Measurements from ENCODE around the gene LANCL3. TPM values are rescaled to one million over a fixed set of nuclear protein-coding genes. Genes with fewer than 3 reads are reported as not detected.

The LANCL3 gene
- total RNA-seq, 1 donor from 2014 or later, result 0.02 TPM

DNA sequence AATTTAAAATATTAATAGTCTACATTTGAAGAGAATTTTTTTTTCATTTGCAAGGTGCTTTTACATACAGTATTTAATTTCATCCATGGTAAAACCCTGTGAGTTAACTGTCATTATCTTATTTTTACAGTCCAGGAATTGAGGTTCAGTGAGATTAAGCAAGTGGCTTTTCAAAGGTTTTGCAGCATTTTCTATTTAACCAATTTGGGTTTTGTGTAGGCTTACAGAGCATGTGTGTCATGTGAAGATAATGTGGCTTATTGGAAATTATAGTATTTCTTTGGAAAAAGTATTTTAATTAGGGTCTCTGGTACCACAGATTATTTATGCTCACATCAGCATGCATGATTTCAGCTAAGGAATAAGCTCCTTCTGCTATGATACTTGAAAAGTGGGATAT lies 118.7 kb downstream of the LANCL3 start:
- H3K27me3 Mint-ChIP-seq (ENCODE audit: insufficient read depth, low read depth), result peaks cover 2% of the 10 kb centered on the region
- no peak overlapping the region for H3K9ac ChIP-seq
- DNase-seq (ENCODE audit: low spot score), result no peak
- no peak for TF ChIP-seq EZH2phosphoT487 (IDR thresholded peaks at IDR 0.05)
- H2AFZ ChIP-seq (replicated peaks), result no peak overlapping the region
- no peak overlapping the region for H3K27ac Mint-ChIP-seq
- H3F3A ChIP-seq (ENCODE audit: low read depth), result no peaks in the 10 kb centered on the region
- H3K4me1 ChIP-seq, result no peaks in the 10 kb centered on the region
- peaks cover 18% of the 10 kb centered on the region for H3K27me3 ChIP-seq
- no peak overlapping the region for H3K4me3 ChIP-seq
- H3K4me1 Mint-ChIP-seq, result no peaks in the 10 kb centered on the region
- H3K27ac ChIP-seq, result no peak overlapping the region
- H3K4me2 ChIP-seq, result no peak overlapping the region
- H3K9me3 Mint-ChIP-seq, result no peaks in the 10 kb centered on the region
- no peaks in the 10 kb centered on the region for H3K79me2 ChIP-seq (ENCODE audit: low read depth)
- H3K9me3 ChIP-seq (ENCODE audit: low read depth), result no peaks in the 10 kb centered on the region
- H3K36me3 Mint-ChIP-seq, result no peaks in the 10 kb centered on the region
- H4K20me1 ChIP-seq (ENCODE audit: low read depth), result no peaks in the 10 kb centered on the region
- H3K4me3 Mint-ChIP-seq, result no peak overlapping the region
- no peaks in the 10 kb centered on the region for H3K36me3 ChIP-seq

DNA sequence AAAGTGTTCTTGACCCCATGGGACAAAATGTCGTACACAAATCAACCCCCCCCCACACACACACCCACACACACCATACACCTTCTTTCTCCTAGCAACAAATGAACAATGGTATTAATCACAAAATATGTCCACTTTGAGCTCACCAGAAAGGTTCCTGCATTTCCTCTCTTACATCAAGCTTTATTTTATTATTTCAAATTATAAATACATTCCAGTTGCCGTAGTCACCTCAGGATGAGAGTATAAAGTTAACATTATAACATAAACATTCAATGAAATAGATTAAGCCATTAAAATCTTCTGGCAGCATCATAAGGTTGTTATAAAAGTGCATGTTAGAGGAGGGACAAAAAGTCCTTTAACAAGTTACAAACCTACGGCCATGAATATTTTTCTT lies 121.5 kb downstream of the LANCL3 start:
- Mint-ChIP-seq H3K9me3 (no peaks in the 10 kb centered on the region), H3K4me3 (no peak overlapping the region), H3K27ac (no peak overlapping the region), H3K36me3 (no peaks in the 10 kb centered on the region), H3K4me1 (no peaks in the 10 kb centered on the region), H3K27me3 (ENCODE audit: insufficient read depth, low read depth) (peaks cover 2% of the 10 kb centered on the region)
- Histone ChIP-seq H3K9me3 (ENCODE audit: low read depth) (no peaks in the 10 kb centered on the region), H3K4me1 (no peaks in the 10 kb centered on the region), H3K9ac (no peak overlapping the region), H3K27me3 (no peaks in the 10 kb centered on the region), H3K36me3 (no peaks in the 10 kb centered on the region), H2AFZ (replicated peaks) (no peak overlapping the region), H3K4me2 (no peak overlapping the region), H3F3A (ENCODE audit: low read depth) (no peaks in the 10 kb centered on the region), H3K4me3 (no peak overlapping the region), H3K79me2 (ENCODE audit: low read depth) (no peaks in the 10 kb centered on the region), H4K20me1 (ENCODE audit: low read depth) (no peaks in the 10 kb centered on the region), H3K27ac (no peak overlapping the region)
- TF ChIP-seq, protein P1, sequence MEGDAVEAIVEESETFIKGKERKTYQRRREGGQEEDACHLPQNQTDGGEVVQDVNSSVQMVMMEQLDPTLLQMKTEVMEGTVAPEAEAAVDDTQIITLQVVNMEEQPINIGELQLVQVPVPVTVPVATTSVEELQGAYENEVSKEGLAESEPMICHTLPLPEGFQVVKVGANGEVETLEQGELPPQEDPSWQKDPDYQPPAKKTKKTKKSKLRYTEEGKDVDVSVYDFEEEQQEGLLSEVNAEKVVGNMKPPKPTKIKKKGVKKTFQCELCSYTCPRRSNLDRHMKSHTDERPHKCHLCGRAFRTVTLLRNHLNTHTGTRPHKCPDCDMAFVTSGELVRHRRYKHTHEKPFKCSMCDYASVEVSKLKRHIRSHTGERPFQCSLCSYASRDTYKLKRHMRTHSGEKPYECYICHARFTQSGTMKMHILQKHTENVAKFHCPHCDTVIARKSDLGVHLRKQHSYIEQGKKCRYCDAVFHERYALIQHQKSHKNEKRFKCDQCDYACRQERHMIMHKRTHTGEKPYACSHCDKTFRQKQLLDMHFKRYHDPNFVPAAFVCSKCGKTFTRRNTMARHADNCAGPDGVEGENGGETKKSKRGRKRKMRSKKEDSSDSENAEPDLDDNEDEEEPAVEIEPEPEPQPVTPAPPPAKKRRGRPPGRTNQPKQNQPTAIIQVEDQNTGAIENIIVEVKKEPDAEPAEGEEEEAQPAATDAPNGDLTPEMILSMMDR (IDR thresholded peaks at IDR 0.05), result no peak
- TF ChIP-seq EZH2phosphoT487 (IDR thresholded peaks at IDR 0.05) (no peak), EZH2 (IDR thresholded peaks at IDR 0.05) (no peak)
- no peak for DNase-seq (ENCODE audit: low spot score)

DNA sequence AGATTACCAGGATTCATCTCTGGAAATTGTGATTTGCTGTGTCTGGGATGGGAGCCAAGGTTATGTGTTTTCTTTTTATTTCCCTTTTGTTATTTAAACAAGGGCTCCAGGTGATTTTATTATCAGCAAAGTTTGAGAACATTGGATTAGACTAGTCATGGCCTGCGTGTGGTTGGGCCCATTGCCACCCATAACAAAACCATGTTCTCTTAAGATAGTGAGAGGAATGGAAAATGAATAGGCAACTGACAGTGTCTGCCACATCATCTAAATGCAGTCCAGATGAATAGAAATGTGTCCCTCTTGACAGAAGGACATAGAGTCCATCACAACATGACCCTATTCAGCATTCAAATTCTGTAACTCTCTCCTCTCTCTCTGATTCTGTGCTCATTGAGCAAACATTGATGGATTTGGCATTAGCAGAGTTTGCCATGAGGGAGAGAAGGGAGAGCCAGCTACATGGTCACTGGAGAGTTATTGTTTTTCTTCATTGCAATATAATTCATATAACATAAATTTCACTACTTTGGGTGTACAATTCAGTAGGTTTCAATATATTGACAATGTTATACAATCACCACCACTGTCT lies 125.8 kb downstream of the LANCL3 start:
- H3K36me3 Mint-ChIP-seq, result no peaks in the 10 kb centered on the region
- H3K9me3 ChIP-seq (ENCODE audit: low read depth), result no peaks in the 10 kb centered on the region
- TF ChIP-seq, protein P1 (IDR thresholded peaks at IDR 0.05), result no peak
- TF ChIP-seq EZH2phosphoT487 (IDR thresholded peaks at IDR 0.05), result no peak
- TF ChIP-seq EZH2 (IDR thresholded peaks at IDR 0.05), result no peak
- H3K79me2 ChIP-seq (ENCODE audit: low read depth), result no peaks in the 10 kb centered on the region
- no peaks in the 10 kb centered on the region for H4K20me1 ChIP-seq (ENCODE audit: low read depth)
- H3K27ac Mint-ChIP-seq, result no peak overlapping the region
- H3K9ac ChIP-seq, result no peak overlapping the region
- H3K27me3 Mint-ChIP-seq (ENCODE audit: insufficient read depth, low read depth), result peaks cover 2% of the 10 kb centered on the region
- no peak for DNase-seq (ENCODE audit: low spot score)
- H3K4me3 Mint-ChIP-seq, result no peak overlapping the region
- H3K27ac ChIP-seq, result no peak overlapping the region
- H2AFZ ChIP-seq (replicated peaks), result no peak overlapping the region
- H3K4me2 ChIP-seq, result no peak overlapping the region
- no peak overlapping the region for H3K4me3 ChIP-seq
- H3K4me1 ChIP-seq, result no peaks in the 10 kb centered on the region
- no peaks in the 10 kb centered on the region for H3K36me3 ChIP-seq
- H3K27me3 ChIP-seq, result no peaks in the 10 kb centered on the region
- no peaks in the 10 kb centered on the region for H3F3A ChIP-seq (ENCODE audit: low read depth)
- H3K9me3 Mint-ChIP-seq, result no peaks in the 10 kb centered on the region
- no peaks in the 10 kb centered on the region for H3K4me1 Mint-ChIP-seq

DNA sequence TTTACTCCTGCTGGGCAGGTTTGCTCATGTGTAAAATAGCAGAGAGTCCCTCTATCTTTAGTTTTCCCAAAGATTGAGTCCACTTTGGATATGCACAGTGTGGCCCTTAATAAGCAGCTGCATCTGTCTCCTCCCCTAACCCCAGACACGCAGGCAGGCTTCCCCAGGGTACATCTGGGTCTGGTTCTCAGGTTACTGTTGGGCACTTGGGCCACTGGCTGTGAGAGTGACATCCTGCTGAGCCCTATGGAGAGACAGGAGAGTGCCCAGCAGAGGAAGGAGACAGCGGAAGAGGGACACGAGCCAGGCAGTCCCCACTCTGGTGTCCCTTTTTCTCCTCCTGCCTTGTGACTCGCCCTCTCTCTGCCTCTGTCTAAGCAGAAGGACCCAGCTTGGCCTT lies 130.1 kb downstream of the LANCL3 start:
- no peaks in the 10 kb centered on the region for H3F3A ChIP-seq (ENCODE audit: low read depth)
- Mint-ChIP-seq H3K27me3 (ENCODE audit: insufficient read depth, low read depth) (peaks cover 4% of the 10 kb centered on the region), H3K36me3 (no peaks in the 10 kb centered on the region), H3K27ac (no peak overlapping the region), H3K4me1 (no peaks in the 10 kb centered on the region), H3K9me3 (no peaks in the 10 kb centered on the region), H3K4me3 (no peak overlapping the region)
- H3K79me2 ChIP-seq (ENCODE audit: low read depth), result no peaks in the 10 kb centered on the region
- no peaks in the 10 kb centered on the region for H3K4me1 ChIP-seq
- no peak overlapping the region for H3K27ac ChIP-seq
- no peaks in the 10 kb centered on the region for H3K36me3 ChIP-seq
- peak overlapping the region; percentile 34 for H2AFZ ChIP-seq (replicated peaks)
- no peak overlapping the region for H3K9ac ChIP-seq
- H3K27me3 ChIP-seq, result no peaks in the 10 kb centered on the region
- H3K9me3 ChIP-seq (ENCODE audit: low read depth), result no peaks in the 10 kb centered on the region
- no peak overlapping the region for H3K4me3 ChIP-seq
- no peak for TF ChIP-seq EZH2 (IDR thresholded peaks at IDR 0.05)
- no peak for TF ChIP-seq EZH2phosphoT487 (IDR thresholded peaks at IDR 0.05)
- TF ChIP-seq, protein P1 (IDR thresholded peaks at IDR 0.05), result no peak
- H3K4me2 ChIP-seq, result no peak overlapping the region
- DNase-seq (ENCODE audit: low spot score), result peak; percentile 5
- no peaks in the 10 kb centered on the region for H4K20me1 ChIP-seq (ENCODE audit: low read depth)

Measured in neural progenitor cell (in vitro differentiated cells).